ENCODE data around the gene PGD.

Gene PGD

DNA sequence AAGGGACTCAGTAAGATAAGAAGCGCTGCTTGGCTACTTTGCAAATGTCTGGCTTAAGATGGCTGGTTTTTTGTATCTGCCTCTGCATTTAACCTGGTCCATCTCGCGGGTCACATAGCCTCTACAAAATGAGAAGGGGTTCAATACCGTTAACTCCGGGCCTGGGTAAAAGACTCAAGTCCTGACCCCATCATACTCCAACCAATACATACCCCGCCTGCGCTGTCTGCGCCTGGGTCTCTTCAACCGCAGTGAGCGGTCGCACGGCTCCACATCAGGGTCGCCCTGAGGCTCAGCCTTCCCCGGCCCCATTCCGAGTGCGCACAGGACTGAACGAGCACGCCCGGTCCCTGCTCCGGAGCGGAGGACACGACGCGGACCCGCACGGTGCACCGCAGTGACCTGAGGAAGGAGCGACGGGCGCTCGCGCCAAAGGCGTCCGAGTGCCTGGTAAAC lies 558 bp upstream of the PGD start (continued):
- TF ChIP-seq, protein P1, sequence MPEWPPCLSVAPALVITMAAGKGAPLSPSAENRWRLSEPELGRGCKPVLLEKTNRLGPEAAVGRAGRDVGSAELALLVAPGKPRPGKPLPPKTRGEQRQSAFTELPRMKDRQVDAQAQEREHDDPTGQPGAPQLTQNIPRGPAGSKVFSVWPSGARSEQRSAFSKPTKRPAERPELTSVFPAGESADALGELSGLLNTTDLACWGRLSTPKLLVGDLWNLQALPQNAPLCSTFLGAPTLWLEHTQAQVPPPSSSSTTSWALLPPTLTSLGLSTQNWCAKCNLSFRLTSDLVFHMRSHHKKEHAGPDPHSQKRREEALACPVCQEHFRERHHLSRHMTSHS (tag by site-specific recombination; IDR thresholded peaks at IDR 0.05): no peak
- TF ChIP-seq ZNF701 (tag by site-specific recombination; IDR thresholded peaks at IDR 0.05) (no peak), ZBTB8A (tag by site-specific recombination; IDR thresholded peaks at IDR 0.05) (peak; percentile 95), ZNF530 (tag by site-specific recombination; IDR thresholded peaks at IDR 0.05; ENCODE audit: low read depth) (no peak), MYNN (tag by site-specific recombination; IDR thresholded peaks at IDR 0.05; ENCODE audit: borderline replicate concordance) (peak; percentile 68), ZNF791 (tag by site-specific recombination; IDR thresholded peaks at IDR 0.05) (no peak), RBAK (tag by site-specific recombination; IDR thresholded peaks at IDR 0.05) (no peak), ZBTB1 (tag by site-specific recombination; IDR thresholded peaks at IDR 0.05) (no peak), ZNF610 (tag by site-specific recombination; IDR thresholded peaks at IDR 0.05; ENCODE audit: borderline replicate concordance) (peak; percentile 94), ZNF184 (tag by site-specific recombination; IDR thresholded peaks at IDR 0.05) (no peak), ZNF621 (tag by site-specific recombination; IDR thresholded peaks at IDR 0.05) (no peak), ZNF132 (tag by site-specific recombination; IDR thresholded peaks at IDR 0.05; ENCODE audit: borderline replicate concordance) (no peak), ZNF24 (tag by site-specific recombination; IDR thresholded peaks at IDR 0.05) (no peak), ZBTB7A (tag by site-specific recombination; IDR thresholded peaks at IDR 0.05; ENCODE audit: low read depth) (no peak), ZFP37 (tag by site-specific recombination; IDR thresholded peaks at IDR 0.05) (no peak), ZNF792 (tag by site-specific recombination; IDR thresholded peaks at IDR 0.05) (no peak), HOXC10 (CRISPR knock-in tag; IDR thresholded peaks at IDR 0.05) (no peak), GLIS2 (tag by site-specific recombination; IDR thresholded peaks at IDR 0.05) (no peak), ZNF366 (tag by site-specific recombination; conservative IDR thresholded peaks at IDR 0.05) (no peak), ZNF19 (tag by site-specific recombination; IDR thresholded peaks at IDR 0.05; ENCODE audit: low read depth) (no peak), ZNF677 (tag by site-specific recombination; IDR thresholded peaks at IDR 0.05) (no peak), GLI4 (tag by site-specific recombination; IDR thresholded peaks at IDR 0.05) (no peak), ZNF175 (tag by site-specific recombination; IDR thresholded peaks at IDR 0.05) (no peak), ZFP41 (tag by site-specific recombination; IDR thresholded peaks at IDR 0.05; ENCODE audit: borderline replicate concordance) (no peak), ZBTB48 (tag by site-specific recombination; IDR thresholded peaks at IDR 0.05) (no peak)
- TF ChIP-seq, protein P2, sequence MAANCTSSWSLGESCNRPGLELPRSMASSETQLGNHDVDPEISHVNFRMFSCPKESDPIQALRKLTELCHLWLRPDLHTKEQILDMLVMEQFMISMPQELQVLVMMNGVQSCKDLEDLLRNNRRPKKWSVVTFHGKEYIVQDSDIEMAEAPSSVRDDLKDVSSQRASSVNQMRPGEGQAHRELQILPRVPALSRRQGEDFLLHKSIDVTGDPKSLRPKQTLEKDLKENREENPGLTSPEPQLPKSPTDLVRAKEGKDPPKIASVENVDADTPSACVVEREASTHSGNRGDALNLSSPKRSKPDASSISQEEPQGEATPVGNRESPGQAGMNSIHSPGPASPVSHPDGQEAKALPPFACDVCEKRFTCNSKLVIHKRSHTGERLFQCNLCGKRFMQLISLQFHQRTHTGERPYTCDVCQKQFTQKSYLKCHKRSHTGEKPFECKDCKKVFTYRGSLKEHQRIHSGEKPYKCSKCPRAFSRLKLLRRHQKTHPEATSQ (tag by site-specific recombination; IDR thresholded peaks at IDR 0.05): no peak; the same call in 1 of the 2 replicates
- TF ChIP-seq, protein P3, sequence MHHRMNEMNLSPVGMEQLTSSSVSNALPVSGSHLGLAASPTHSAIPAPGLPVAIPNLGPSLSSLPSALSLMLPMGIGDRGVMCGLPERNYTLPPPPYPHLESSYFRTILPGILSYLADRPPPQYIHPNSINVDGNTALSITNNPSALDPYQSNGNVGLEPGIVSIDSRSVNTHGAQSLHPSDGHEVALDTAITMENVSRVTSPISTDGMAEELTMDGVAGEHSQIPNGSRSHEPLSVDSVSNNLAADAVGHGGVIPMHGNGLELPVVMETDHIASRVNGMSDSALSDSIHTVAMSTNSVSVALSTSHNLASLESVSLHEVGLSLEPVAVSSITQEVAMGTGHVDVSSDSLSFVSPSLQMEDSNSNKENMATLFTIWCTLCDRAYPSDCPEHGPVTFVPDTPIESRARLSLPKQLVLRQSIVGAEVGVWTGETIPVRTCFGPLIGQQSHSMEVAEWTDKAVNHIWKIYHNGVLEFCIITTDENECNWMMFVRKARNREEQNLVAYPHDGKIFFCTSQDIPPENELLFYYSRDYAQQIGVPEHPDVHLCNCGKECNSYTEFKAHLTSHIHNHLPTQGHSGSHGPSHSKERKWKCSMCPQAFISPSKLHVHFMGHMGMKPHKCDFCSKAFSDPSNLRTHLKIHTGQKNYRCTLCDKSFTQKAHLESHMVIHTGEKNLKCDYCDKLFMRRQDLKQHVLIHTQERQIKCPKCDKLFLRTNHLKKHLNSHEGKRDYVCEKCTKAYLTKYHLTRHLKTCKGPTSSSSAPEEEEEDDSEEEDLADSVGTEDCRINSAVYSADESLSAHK (tag by site-specific recombination; IDR thresholded peaks at IDR 0.05): no peak
- TF ChIP-seq, protein P4, sequence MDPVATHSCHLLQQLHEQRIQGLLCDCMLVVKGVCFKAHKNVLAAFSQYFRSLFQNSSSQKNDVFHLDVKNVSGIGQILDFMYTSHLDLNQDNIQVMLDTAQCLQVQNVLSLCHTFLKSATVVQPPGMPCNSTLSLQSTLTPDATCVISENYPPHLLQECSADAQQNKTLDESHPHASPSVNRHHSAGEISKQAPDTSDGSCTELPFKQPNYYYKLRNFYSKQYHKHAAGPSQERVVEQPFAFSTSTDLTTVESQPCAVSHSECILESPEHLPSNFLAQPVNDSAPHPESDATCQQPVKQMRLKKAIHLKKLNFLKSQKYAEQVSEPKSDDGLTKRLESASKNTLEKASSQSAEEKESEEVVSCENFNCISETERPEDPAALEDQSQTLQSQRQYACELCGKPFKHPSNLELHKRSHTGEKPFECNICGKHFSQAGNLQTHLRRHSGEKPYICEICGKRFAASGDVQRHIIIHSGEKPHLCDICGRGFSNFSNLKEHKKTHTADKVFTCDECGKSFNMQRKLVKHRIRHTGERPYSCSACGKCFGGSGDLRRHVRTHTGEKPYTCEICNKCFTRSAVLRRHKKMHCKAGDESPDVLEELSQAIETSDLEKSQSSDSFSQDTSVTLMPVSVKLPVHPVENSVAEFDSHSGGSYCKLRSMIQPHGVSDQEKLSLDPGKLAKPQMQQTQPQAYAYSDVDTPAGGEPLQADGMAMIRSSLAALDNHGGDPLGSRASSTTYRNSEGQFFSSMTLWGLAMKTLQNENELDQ (tag by site-specific recombination; IDR thresholded peaks at IDR 0.05; ENCODE audit: low read depth): no peak
- TF ChIP-seq, protein P5, sequence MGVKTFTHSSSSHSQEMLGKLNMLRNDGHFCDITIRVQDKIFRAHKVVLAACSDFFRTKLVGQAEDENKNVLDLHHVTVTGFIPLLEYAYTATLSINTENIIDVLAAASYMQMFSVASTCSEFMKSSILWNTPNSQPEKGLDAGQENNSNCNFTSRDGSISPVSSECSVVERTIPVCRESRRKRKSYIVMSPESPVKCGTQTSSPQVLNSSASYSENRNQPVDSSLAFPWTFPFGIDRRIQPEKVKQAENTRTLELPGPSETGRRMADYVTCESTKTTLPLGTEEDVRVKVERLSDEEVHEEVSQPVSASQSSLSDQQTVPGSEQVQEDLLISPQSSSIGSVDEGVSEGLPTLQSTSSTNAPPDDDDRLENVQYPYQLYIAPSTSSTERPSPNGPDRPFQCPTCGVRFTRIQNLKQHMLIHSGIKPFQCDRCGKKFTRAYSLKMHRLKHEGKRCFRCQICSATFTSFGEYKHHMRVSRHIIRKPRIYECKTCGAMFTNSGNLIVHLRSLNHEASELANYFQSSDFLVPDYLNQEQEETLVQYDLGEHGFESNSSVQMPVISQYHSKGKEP (tag by site-specific recombination; IDR thresholded peaks at IDR 0.05): no peak
- TF ChIP-seq, protein P6, sequence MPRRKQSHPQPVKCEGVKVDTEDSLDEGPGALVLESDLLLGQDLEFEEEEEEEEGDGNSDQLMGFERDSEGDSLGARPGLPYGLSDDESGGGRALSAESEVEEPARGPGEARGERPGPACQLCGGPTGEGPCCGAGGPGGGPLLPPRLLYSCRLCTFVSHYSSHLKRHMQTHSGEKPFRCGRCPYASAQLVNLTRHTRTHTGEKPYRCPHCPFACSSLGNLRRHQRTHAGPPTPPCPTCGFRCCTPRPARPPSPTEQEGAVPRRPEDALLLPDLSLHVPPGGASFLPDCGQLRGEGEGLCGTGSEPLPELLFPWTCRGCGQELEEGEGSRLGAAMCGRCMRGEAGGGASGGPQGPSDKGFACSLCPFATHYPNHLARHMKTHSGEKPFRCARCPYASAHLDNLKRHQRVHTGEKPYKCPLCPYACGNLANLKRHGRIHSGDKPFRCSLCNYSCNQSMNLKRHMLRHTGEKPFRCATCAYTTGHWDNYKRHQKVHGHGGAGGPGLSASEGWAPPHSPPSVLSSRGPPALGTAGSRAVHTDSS (tag by site-specific recombination; IDR thresholded peaks at IDR 0.05): no peak
